HG02973 (cell line): ENCODE results near the gene IGF2R.
"Not testable (repeated sequence)": the region's sequence is repeated elsewhere in the genome, so short reads cannot be mapped to it uniquely, and the experiment has no call there.

Experiments used
- ATAC-seq: cut with Tn5 transposase; IDR thresholded peaks from one replicate; pipeline ENCODE4 v1.9.1; 2021; ENCODE audit warnings: moderate library complexity; ENCODE audit not compliant: unreplicated experiment

IGF2R gene

DNA sequence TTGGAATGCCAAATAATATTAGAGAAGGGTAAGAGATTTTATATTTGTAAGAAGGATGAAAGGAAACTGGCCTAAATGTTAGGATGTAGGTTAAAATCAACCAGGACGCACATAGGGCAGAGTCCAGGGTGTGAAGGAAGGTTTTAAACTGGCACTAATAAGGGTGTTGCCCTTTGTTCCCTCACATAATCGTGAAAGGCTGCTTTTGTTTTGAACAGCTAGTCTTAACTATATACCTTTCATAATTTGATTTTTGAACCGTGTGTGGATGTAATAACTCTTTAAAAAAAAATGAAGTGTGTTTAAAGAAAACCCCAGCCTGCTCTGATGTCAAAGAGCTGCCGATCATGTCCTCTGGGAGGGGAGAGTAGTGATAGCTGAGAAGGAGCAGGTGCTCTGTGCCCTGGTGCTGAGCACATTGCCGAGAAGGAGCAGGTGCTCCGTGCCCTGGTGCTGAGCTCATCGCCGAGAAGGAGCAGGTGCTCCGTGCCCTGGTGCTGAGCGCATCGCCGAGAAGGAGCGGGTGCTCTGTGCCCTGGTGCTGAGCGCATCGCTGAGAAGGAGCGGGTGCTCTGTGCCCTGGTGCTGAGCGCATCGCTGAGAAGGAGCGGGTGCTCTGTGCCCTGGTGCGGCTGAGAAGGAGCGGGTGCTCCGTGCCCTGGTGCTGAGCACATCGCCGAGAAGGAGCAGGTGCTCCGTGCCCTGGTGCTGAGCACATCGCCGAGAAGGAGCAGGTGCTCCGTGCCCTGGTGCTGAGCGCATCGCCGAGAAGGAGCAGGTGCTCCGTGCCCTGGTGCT, 121.8 kb downstream of the IGF2R start:
- not testable (repeated sequence) for ATAC-seq

DNA sequence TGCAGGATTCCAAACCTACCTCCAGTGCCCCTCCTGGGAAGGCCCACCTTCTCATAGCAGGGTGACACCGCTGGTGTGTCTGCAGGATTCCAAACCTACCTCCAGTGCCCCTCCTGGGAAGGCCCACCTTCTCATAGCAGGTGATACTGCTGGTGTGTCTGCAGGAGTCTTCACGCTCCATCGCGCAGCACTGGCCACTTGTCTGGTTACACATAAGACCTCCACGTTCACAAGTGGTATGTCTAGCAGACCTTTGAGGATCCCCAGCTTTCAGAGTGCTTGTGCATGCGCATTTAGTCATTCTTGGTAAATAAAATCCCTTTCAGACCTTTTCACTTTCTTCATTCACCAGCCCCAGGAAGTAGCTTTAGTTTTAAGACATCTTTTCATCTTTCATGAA, 123.3 kb downstream of the IGF2R start:
- not testable (repeated sequence) for ATAC-seq

DNA sequence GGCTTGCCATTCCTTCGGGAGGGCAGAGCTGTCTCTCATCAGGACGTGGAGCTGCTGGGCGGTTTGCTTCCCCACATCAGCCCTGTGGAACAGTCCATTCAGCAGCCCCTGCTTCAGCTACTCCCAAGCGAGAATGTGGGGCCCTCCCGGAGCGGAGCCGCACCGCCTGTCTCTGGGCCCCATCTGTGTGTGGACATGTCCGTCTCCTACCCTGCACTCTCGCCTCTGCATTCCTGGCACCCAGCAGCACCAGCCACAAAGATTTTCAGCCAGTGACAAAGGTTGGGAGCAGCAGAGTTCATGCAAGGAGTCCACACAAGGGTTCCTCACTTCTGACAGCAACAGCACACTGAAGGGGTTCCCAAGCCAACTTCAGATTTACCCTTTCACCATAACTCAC, 123.7 kb downstream of the IGF2R start:
- no peak for ATAC-seq

DNA sequence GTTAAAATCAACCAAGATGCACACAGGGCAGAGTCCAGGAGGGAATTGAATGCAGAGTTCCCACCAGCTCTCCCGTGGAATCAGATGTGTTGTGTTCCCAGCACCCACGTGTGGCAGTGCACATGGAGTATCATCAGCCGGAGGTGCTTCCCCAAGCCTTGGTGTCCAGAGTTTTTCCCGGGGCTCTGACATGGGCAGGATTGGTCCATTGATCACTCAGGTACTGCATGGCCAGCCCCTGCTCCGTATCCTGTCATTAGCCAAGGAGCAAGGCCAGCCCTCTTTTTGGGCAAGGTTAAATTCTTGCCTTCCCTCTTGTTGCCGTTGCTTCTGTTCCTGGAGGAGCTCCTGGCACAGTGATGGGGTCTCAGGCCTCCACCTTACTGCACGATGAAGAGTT, 124.2 kb downstream of the IGF2R start:
- ATAC-seq: no peak

GRCh38 chr6:160093946-160094345, 125.1 kb downstream of the IGF2R start:
- ATAC-seq: no peak

DNA sequence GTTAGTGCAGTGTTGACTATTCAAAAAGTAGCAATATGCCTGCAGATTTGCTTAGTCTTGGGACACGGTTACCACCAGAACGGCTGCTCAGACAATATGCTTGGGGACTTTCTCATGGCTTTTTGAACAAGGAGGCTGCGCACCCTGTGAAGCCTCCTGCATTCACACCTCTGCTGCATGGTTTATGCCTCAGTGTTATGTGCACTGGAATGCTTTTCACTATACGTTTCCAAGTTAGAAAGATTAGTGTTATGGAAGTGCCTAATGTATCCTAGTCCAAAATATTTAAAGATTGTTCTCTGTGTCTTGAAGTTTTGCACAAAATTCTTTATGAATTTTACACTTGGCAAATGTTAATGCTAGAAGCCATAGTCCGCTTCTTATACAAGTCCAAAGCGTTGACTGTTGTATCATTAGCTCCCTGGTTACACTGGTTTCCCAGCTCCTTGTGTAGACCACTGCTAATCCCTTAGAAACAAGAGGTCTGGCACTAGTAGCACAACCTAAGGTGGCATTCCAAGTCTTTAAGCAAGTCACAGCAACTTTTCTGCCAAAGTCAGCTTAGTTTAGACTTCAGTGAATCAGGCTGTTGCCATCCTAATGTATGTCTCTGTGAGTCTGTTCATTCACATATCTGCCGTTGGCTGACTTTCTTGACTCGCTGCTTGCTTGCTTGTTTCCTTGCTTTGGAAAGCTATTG, 126.4 kb downstream of the IGF2R start:
- no peak for ATAC-seq

DNA sequence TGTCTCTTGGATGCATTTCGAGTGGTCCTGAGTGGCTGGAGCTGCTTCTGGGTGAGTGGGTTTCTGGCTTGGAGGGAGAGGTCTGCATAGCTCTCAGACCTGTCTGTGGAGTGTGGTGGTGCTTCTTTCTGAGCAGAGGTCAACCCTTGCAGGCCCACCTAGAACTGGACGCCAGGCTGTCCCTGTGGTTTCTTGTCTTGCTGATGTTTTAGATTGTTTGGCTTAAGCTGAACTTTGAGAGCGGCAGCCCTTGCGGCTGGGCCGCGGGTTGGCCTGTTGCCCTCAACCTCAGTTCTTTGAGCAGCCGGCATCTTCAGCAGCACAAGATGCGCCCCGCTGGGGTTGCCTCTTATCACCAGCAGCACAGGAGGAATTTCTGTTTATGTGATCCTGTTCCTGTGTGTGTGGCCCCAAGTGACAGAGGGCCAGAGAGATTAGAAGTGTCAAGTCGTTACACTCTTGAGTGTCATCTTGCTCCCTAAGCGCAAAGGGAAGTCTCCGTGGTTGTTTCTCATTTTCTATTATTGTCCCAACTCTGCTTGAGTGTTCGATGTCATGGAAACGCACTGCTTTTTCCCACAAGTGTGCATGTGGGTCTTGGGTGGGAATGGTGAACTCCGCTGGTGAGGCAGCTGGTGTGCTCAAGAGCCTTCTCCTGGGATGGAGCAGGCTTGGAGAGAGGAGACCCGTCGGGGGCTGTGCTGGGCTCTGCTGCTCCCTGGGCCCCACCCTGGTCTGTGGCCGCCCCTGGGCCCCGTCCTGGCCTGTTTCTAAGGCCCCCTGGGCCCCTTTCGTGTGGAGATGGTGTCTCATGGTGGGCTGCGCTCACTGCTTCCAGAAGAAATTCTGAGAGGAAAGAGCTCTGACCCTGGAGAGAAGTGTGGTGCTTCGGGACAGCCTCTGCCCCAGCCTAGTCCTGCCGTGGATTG, 132.7 kb downstream of the IGF2R start:
- no peak for ATAC-seq

DNA sequence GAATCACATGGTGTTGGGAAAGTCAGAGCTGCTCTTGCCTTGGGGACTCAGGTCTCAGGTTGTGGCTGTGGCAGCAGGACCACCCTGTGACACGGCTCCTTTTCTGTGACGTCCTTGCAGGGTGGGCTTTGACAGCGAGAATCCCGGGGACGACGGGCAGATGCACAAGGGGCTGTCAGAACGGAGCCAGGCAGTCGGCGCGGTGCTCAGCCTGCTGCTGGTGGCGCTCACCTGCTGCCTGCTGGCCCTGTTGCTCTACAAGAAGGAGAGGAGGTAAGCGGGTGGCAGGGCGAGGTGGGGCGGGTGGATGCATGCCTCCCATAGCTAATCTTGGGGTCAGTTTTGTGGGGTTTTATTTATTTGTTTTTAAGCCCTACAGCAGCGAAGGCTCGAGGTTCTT, 133.5 kb downstream of the IGF2R start:
- ATAC-seq: no peak

DNA sequence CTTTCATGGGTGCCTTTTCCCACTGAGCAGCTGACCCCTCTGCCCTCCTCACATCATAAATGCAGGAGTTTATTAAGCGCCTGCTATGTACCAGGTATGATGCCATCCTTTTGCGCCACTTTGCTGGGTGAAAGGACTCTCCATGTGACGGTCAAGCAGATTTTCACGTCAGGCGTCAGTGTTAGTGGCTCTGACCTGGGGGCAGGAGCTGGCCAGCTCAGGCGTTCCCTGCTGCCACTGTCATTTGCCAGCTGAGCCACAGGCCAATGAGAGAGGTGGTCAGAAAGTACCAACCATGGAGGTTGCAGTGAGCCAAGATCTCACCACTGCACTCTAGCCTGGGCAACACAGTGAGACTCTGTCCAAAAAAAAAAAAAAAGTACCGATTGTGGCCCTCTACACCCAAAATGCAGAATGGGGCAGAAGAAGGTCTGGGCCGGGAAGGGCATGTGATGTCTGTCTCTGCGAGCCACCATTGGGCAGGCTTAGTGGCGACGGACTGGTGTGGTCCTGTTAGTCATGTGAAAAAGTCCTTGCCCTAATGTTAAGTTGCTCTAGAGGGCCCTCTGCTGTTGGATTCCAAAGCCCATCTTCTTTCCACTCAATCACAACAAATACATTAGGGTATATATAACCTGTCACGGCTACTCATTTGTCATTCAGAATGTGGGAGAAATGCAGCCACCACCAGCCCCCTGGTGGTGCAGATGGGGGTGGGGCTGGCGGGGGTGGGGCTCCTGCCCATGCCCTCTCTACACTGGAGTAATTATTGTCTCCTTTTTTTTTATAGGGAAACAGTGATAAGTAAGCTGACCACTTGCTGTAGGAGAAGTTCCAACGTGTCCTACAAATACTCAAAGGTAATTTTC, 134.3 kb downstream of the IGF2R start:
- ATAC-seq: no peak

- no peak for ATAC-seq
Measured at GRCh38 chr6:160103825-160104100, 134.9 kb downstream of the IGF2R start.

GRCh38 chr6:160104821-160105517, 136.1 kb downstream of the IGF2R start:
- no peak for ATAC-seq

DNA sequence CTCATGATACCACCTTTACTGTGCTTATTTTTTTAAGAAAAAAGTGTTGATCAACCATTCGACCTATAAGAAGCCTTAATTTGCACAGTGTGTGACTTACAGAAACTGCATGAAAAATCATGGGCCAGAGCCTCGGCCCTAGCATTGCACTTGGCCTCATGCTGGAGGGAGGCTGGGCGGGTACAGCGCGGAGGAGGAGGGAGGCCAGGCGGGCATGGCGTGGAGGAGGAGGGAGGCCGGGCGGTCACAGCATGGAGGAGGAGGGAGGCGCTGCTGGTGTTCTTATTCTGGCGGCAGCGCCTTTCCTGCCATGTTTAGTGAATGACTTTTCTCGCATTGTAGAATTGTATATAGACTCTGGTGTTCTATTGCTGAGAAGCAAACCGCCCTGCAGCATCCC, 137.1 kb downstream of the IGF2R start:
- ATAC-seq: no peak

DNA sequence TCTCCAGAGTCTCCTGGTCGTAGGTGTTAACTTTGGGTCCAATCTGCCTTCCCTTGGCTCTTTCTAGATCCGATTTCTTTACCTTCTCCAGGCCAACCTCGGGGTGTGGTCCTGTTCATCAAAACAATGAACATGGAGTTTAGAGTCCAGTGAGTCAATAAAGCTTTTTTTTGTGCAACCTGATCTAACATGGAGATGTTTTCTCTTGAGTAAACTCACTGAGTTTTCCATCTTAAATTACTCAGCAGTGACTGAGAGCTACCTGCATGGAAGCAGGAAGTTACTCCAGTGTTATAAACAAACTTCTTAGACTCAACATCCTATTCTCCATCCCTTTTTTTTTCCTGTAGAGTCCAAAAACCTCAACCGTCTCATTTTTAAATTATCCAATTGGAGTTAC, 137.8 kb downstream of the IGF2R start:
- ATAC-seq: no peak

GRCh38 chr6:160108077-160108476, 139.2 kb downstream of the IGF2R start:
- no peak for ATAC-seq

DNA sequence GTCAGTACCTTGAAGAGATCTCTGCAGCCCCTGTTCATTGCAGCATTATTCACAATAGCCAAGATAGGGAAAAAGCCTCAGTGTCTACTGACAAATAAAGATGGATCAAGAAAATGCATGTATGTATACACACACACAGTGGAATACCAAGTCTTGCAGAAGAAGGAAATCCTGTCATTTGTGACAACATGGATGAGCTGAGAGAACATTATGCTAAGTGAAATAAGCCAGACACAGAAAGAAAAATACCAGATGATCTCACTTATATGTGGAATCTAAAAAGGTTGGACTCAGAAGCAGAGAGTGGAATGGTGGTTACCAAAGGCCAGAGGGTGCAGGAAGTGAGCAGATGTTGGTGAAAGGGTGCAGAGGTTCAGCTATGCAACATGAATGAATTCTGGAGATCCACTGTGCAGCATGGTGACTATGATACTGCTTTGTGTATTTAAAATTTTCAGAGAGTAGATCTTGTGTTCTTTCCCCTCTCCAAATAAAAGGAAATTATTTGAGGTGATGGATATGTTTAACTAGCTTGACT, 141.8 kb downstream of the IGF2R start:
- no peak for ATAC-seq

GRCh38 chr6:160111806-160112205, 142.9 kb downstream of the IGF2R start:
- ATAC-seq: no peak

DNA sequence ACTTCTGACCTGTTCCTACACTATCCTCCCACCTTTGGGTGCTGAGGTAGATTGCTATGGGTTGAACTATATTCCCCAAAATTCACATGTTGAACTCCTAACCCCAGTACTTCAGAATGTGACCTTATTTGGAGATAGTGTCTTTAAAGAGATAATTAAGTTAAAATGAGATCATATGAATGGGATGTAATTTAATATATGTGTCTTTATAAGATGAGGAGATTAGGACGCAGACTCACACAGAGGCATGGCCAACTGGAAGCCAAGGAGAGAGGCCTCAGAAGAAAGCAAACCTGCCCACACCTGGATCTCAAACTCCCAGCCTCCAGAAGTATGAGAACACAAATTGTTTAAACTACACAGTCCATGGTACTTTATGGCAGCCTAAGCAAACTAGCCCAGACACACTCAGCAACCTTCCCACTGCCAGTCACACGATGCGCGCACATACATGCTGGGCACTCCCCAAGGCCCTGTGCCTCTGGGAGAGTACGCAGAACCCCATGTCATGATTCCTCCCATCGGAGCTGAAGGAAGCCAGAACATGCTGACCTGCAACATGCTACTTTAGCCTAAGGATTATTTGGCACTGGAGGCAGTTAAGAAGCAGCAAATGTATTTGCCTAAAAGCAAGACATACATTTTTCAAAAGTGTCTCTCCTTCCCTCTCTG, 143.9 kb downstream of the IGF2R start:
- ATAC-seq: no peak

DNA sequence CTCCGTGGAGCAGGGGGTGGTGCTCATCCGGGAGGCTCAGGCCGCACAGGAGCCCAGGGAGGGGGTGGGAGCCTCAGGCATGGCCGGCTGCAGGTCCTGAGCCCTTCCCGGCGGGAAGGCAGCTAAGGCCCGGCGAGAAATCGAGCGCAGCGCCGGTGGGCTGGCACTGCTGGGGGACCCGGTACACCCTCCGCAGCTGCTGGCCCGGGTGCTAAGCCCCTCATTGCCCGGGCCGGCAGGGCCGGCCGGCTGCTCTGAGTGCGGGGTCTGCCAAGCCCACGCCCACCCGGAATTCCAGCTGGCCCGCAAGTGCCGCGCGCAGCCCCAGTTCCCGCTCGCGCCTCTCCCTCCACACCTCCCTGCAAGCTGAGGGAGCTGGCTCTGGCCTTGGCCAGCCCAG, 145.7 kb downstream of the IGF2R start:
- not testable (repeated sequence) for ATAC-seq

DNA sequence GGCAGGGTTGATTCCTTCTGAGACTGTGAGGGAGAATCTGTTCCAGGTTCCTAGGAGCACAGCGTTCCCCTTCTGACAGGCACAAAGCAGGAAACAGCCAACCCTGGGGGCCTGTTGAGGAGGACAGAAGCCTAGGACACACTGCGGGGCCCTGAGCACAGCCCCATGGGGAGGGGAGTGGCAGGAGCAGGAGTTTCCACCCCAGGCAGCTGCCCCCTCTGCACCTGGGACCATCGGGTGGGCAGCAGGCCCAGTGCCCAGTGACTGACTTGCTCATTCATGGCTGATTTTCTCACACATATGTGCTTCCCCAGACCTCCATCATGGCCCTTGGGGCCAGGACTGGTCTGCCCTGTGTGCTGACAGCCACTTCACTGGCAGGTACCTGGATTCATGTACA, 146.5 kb downstream of the IGF2R start:
- ATAC-seq: no peak
